Measurements from ENCODE around the gene ADSS2. TPM values are rescaled to one million over a fixed set of nuclear protein-coding genes. Genes with fewer than 3 reads are reported as not detected.

ADSS2 gene
- polyA plus RNA-seq, 2 of the 4 experiments (the other 2 are of a cell fraction), result 46.1 to 74.3 TPM

- CTCF ChIA-PET, result interaction anchor here (1.2 kb wide), 1 partner anchor 8 kb away, joined by 4 read pairs; no protein-coding TSS in a partner anchor
Measured at GRCh38 chr1:244442850-244443249, 8.9 kb downstream of the ADSS2 start.

GRCh38 chr1:244439391-244440032 is 12.2 kb downstream of the ADSS2 start:
- 86% methylated on average over 5 of the region's 8 CpGs for WGBS (ENCODE audit: missing lambda C conversion rate)
- ChIA-PET POLR2A (no interaction called here), CTCF (interaction anchor here (0.6 kb wide), 1 partner anchor 18 kb away, joined by 3 read pairs; no protein-coding TSS in a partner anchor)
- 0 out of 3 replicates have a peak overlapping the region, but pooled peaks have one; percentile 20 for H3K4me2 ChIP-seq
- H3K9me3 ChIP-seq, result no peaks in the 10 kb centered on the region
- no peak for FAIRE-seq
- TF ChIP-seq USF2 (IDR thresholded peaks at IDR 0.05), result no peak
- TF ChIP-seq FOSB (CRISPR knock-in tag; IDR thresholded peaks at IDR 0.05), result no peak
- no peak for TF ChIP-seq ESRRA (IDR thresholded peaks at IDR 0.05; ENCODE audit: borderline replicate concordance, low read length)
- TF ChIP-seq HES2 (IDR thresholded peaks at IDR 0.05), result no peak
- TF ChIP-seq TFCP2L1 (CRISPR knock-in tag; IDR thresholded peaks at IDR 0.05), result no peak
- TF ChIP-seq TP53 (CRISPR knock-in tag; IDR thresholded peaks at IDR 0.05), result no peak
- TF ChIP-seq POLR2AphosphoS2 (conservative IDR thresholded peaks at IDR 0.05; ENCODE audit: low read length), result no peak
- TF ChIP-seq JUNB (IDR thresholded peaks at IDR 0.05), result no peak
- no peak for TF ChIP-seq BHLHE40 (IDR thresholded peaks at IDR 0.05; ENCODE audit: low read depth, low read length)
- TF ChIP-seq ZFP36 (IDR thresholded peaks at IDR 0.05; ENCODE audit: borderline replicate concordance, partially characterized antibody), result no peak
- TF ChIP-seq CHD4 (IDR thresholded peaks at IDR 0.05; ENCODE audit: borderline replicate concordance), result no peak
- TF ChIP-seq MAZ (IDR thresholded peaks at IDR 0.05; ENCODE audit: borderline replicate concordance, low read depth, low read length), result no peak
- no peak for TF ChIP-seq EHF (CRISPR knock-in tag; IDR thresholded peaks at IDR 0.05)
- TF ChIP-seq NFE2L2 (conservative IDR thresholded peaks at IDR 0.05; ENCODE audit: low read length), result no peak
- TF ChIP-seq POLR2A (IDR thresholded peaks at IDR 0.05; ENCODE audit: low read length), result no peak
- TF ChIP-seq CEBPB (IDR thresholded peaks at IDR 0.05), result no peak
- TF ChIP-seq MAFK (IDR thresholded peaks at IDR 0.05; ENCODE audit: partially characterized antibody), result no peak
- TF ChIP-seq HEYL (CRISPR knock-in tag; IDR thresholded peaks at IDR 0.05), result no peak
- peaks cover 65% of the 10 kb centered on the region for H3K4me1 ChIP-seq
- no peak overlapping the region for H3K4me3 ChIP-seq
- no peak for DNase-seq (ENCODE audit: low read depth in 1 of 2, low spot score in 1 of 2)
- H3K27ac ChIP-seq, result peak overlapping the region in 1 of 2 experiments; percentile 45; a peak in 2 of 6 replicates
- ATAC-seq, result peak; percentile 68 to 72; a peak in 5 of 6 replicates

More at GRCh38 chr1:244442850-244443249, 8.9 kb downstream of the ADSS2 start:
- WGBS (ENCODE audit: missing lambda C conversion rate), result 94% methylated on average over 2 of the region's 2 CpGs
- ATAC-seq, result no peak
- POLR2A ChIA-PET, result no interaction called here
- no peak for DNase-seq (ENCODE audit: low read depth in 1 of 2, low spot score in 1 of 2)
- no peak for TF ChIP-seq BCL3 (IDR thresholded peaks at IDR 0.05)
- no peak for TF ChIP-seq NFE2L2 (conservative IDR thresholded peaks at IDR 0.05; ENCODE audit: low read length)
- TF ChIP-seq RCOR1 (IDR thresholded peaks at IDR 0.05; ENCODE audit: low read depth, low read length), result no peak
- TF ChIP-seq NPAS2 (CRISPR knock-in tag; IDR thresholded peaks at IDR 0.05; ENCODE audit: borderline replicate concordance), result no peak
- no peak for TF ChIP-seq HOXA7 (CRISPR knock-in tag; IDR thresholded peaks at IDR 0.05)
- TF ChIP-seq FOXS1 (CRISPR knock-in tag; IDR thresholded peaks at IDR 0.05), result no peak
- no peak for TF ChIP-seq CBX8 (IDR thresholded peaks at IDR 0.05)
- TF ChIP-seq HES2 (IDR thresholded peaks at IDR 0.05), result no peak
- TF ChIP-seq USF2 (IDR thresholded peaks at IDR 0.05), result no peak
- no peak for TF ChIP-seq EHMT2 (IDR thresholded peaks at IDR 0.05; ENCODE audit: low read depth)
- no peak for TF ChIP-seq ATOH8 (CRISPR knock-in tag; IDR thresholded peaks at IDR 0.05; ENCODE audit: low read depth)
- no peak for TF ChIP-seq KDM1A (IDR thresholded peaks at IDR 0.05; ENCODE audit: low read depth)
- no peak for TF ChIP-seq ELK1 (IDR thresholded peaks at IDR 0.05; ENCODE audit: low read depth, low read length)
- TF ChIP-seq POLR2A (IDR thresholded peaks at IDR 0.05; ENCODE audit: low read length), result no peak
- TF ChIP-seq HDAC2 (IDR thresholded peaks at IDR 0.05), result no peak
- no peak for TF ChIP-seq TFCP2L1 (CRISPR knock-in tag; IDR thresholded peaks at IDR 0.05)
- Histone ChIP-seq H3K4me3 (no peak overlapping the region), H3K4me1 (peaks cover 70% of the 10 kb centered on the region), H3K9me3 (no peaks in the 10 kb centered on the region), H3K4me2 (no peak overlapping the region), H3K27ac (no peak overlapping the region)
- FAIRE-seq, result no peak
